Esophagus squamous epithelium (tissue), 5 donors: Measurements from ENCODE around the gene ADAM23. TPM values are rescaled to one million over a fixed set of nuclear protein-coding genes. Genes with fewer than 3 reads are reported as not detected.

Source experiments
- DNase-seq: peaks from one replicate; lab custom pipeline; 2025; lab: John Stamatoyannopoulos, UW
- H3K27ac ChIP-seq, 4 donors: fragments of 200-600 bp; sonication (generic); one replicate each; pipeline ENCODE4 v1.5.1; 2016 to 2019; ENCODE audit warnings: mild to moderate bottlenecking in 1 of 4
- H3K27me3 ChIP-seq, 4 donors: fragments of 200-600 bp; sonication (generic); 1 replicate in 3 of 4; 2 replicates in 1 of 4; pipeline versions ENCODE4 v1.5.1 to v1.6.0; 2017 to 2021; ENCODE audit warnings: antibody characterized with exemption in 1 of 4
- H3K36me3 ChIP-seq, 3 donors: fragments of 200-600 bp; sonication (generic); one replicate each; pipeline ENCODE4 v1.5.1; 2016 to 2019
- H3K4me1 ChIP-seq, 3 donors: fragments of 200-600 bp; sonication (generic); one replicate each; pipeline ENCODE4 v1.5.1; 2017 to 2019
- H3K4me3 ChIP-seq, 4 donors: fragments of 200-600 bp; sonication (generic); 1 replicate in 3 of 4; 2 replicates in 1 of 4; pipeline ENCODE4 v1.5.1; 2016 to 2019; ENCODE audit warnings: mild to moderate bottlenecking in 2 of 4, moderate library complexity in 1 of 4
- H3K9me3 ChIP-seq, 3 donors: fragments of 200-600 bp; sonication (generic); one replicate each; pipeline ENCODE4 v1.5.1; 2016 to 2019
- POLR2A ChIP-seq, 4 donors: fragments of 450-650 bp; IDR thresholded peaks; one replicate each; pipeline ENCODE4 v1.6.1; 2017; ENCODE audit warnings: antibody characterized with exemption in 4 of 4, mild to moderate bottlenecking in 4 of 4, moderate library complexity in 3 of 4
- WGBS, 2 donors: methylation state at CpG; one replicate each; pipeline ENCODE4 v1.1.5; 2018; 5-methylcytosine and 5-hydroxymethylcytosine counted together
- intact Hi-C: fragments of 100-400 bp; cut with DNase I; formaldehyde crosslinking; loops from one replicate; pipeline ENCODE4 v1.15.0; 2022
- total RNA-seq, 4 donors: library from RNA; depleted of rRNA; stranded (reverse); fragments of >200 nt; gene quantifications; one replicate each; pipeline ENCODE4 v1.1.0, GENCODE V29; 2016
- TF ChIP-seq, protein P1 (sequence below), 6 experiments: fragments of 450-650 bp in 4 of 6; fragments of 200-600 bp in 2 of 6; sonication (generic) in 2 of 6; IDR thresholded peaks; one replicate each; pipeline ENCODE4 v1.5.1; 2016 to 2019; ENCODE audit warnings: antibody characterized with exemption in 6 of 6, mild to moderate bottlenecking in 4 of 6, moderate library complexity in 4 of 6
- donor health status: DM: yes; HTN: yes; CAD: no.

Gene ADAM23
- total RNA-seq, 4 donors from 2014 or later, result 0.95 to 10.1 (median 6.6) TPM

- Histone ChIP-seq H3K4me3 (no peak overlapping the region), H3K27ac (no peak overlapping the region), H3K36me3 (no peaks in the 10 kb centered on the region), H3K9me3 (no peaks in the 10 kb centered on the region), H3K4me1 (peaks cover 0 to 14% (median 0%) of the 10 kb centered on the region in 3 donors), H3K27me3 (no peaks in the 10 kb centered on the region)
- WGBS, 2 donors, result 50 to 52% methylated on average over 2 of the region's 2 CpGs
- no peak for DNase-seq
- TF ChIP-seq, protein P1, sequence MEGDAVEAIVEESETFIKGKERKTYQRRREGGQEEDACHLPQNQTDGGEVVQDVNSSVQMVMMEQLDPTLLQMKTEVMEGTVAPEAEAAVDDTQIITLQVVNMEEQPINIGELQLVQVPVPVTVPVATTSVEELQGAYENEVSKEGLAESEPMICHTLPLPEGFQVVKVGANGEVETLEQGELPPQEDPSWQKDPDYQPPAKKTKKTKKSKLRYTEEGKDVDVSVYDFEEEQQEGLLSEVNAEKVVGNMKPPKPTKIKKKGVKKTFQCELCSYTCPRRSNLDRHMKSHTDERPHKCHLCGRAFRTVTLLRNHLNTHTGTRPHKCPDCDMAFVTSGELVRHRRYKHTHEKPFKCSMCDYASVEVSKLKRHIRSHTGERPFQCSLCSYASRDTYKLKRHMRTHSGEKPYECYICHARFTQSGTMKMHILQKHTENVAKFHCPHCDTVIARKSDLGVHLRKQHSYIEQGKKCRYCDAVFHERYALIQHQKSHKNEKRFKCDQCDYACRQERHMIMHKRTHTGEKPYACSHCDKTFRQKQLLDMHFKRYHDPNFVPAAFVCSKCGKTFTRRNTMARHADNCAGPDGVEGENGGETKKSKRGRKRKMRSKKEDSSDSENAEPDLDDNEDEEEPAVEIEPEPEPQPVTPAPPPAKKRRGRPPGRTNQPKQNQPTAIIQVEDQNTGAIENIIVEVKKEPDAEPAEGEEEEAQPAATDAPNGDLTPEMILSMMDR (IDR thresholded peaks at IDR 0.05), result no peak
- TF ChIP-seq POLR2A (IDR thresholded peaks at IDR 0.05), result no peak
- intact Hi-C loops, result no loop called here
Observed at GRCh38 chr2:206423147-206423546, 20.2 kb upstream of the ADAM23 start.

GRCh38 chr2:206424134-206424533 is 19.2 kb upstream of the ADAM23 start:
- WGBS, 2 donors, result 37 to 63% methylated on average over 3 of the region's 3 CpGs
- no peaks in the 10 kb centered on the region for H3K36me3 ChIP-seq
- intact Hi-C loops, result no loop called here

GRCh38 chr2:206428783-206429182 is 14.5 kb upstream of the ADAM23 start:
- Histone ChIP-seq H3K4me3 (no peak overlapping the region), H3K4me1 (peaks cover 0 to 5% (median 0%) of the 10 kb centered on the region in 3 donors), H3K36me3 (no peaks in the 10 kb centered on the region), H3K27me3 (no peaks in the 10 kb centered on the region), H3K9me3 (no peaks in the 10 kb centered on the region), H3K27ac (no peak overlapping the region)
- WGBS, 2 donors, result 48 to 69% methylated on average over 3 of the region's 3 CpGs
- DNase-seq, result no peak
- intact Hi-C loops, result no loop called here
- no peak for TF ChIP-seq POLR2A (IDR thresholded peaks at IDR 0.05)

More at GRCh38 chr2:206424134-206424533, 19.2 kb upstream of the ADAM23 start:
- Histone ChIP-seq H3K27me3 (no peaks in the 10 kb centered on the region), H3K4me3 (no peak overlapping the region), H3K4me1 (peaks cover 0 to 9% (median 0%) of the 10 kb centered on the region in 3 donors), H3K27ac (no peak overlapping the region), H3K9me3 (no peaks in the 10 kb centered on the region)
- no peak for TF ChIP-seq POLR2A (IDR thresholded peaks at IDR 0.05)
- TF ChIP-seq, protein P1 (IDR thresholded peaks at IDR 0.05), result no peak
- no peak for DNase-seq

DNA sequence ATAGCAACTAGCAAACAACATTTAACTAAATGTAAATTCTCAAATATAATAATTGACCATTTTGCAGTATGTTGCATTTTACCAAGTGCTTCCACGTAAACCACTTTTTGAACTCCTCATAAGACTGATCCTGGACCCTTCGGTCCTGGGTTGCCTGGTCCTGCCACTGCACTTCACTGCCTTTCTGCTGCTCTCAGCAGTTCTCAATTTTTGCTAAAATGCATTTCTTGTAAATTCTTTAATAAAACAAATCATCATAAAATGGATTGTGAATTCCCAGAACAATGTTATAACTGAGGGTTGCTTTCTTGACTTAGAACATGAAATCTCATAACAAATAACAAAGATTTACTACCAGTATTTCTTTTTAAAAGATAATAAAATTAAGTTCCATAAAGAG is 12.9 kb upstream of the ADAM23 start:
- Histone ChIP-seq H3K9me3 (no peaks in the 10 kb centered on the region), H3K4me1 (peaks cover 0 to 5% (median 0%) of the 10 kb centered on the region in 3 donors), H3K27ac (no peak overlapping the region), H3K27me3 (no peaks in the 10 kb centered on the region), H3K4me3 (no peak overlapping the region), H3K36me3 (no peaks in the 10 kb centered on the region)
- intact Hi-C loops, result no loop called here
- TF ChIP-seq, protein P1 (IDR thresholded peaks at IDR 0.05), result no peak
- TF ChIP-seq POLR2A (IDR thresholded peaks at IDR 0.05), result no peak
- no peak for DNase-seq
- WGBS, 2 donors, result 92 to 94% methylated on average over 2 of the region's 2 CpGs

DNA sequence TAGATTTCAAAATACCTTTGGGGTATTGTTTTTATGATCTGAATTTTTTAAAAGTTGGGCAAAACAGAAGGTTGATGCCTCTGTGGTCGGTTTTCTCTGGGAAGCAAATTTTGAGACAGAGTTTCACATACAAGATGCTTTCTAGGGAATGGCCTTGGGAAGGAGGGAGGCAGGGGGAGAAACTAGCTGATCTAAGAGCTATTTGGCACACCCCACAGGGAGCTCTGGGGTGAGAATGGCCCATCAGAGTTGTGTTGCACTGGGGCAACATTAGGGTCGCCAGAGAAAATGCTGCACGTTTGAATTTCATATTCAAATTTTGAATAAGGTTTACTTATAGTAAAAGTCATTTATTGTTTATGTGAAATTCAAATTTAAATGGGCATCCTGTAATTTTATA is 11.9 kb upstream of the ADAM23 start:
- Histone ChIP-seq H3K4me3 (no peak overlapping the region), H3K9me3 (no peaks in the 10 kb centered on the region), H3K27ac (no peak overlapping the region), H3K36me3 (no peaks in the 10 kb centered on the region), H3K4me1 (peaks cover 0 to 5% (median 0%) of the 10 kb centered on the region in 3 donors), H3K27me3 (no peaks in the 10 kb centered on the region)
- intact Hi-C loops, result no loop called here
- TF ChIP-seq, protein P1 (IDR thresholded peaks at IDR 0.05), result no peak
- TF ChIP-seq POLR2A (IDR thresholded peaks at IDR 0.05), result no peak
- 64 to 67% methylated on average over 3 of the region's 3 CpGs for WGBS, 2 donors
- DNase-seq, result no peak
